ENCODE measurements around the gene GLYATL2. TPM values are rescaled to one million over a fixed set of nuclear protein-coding genes. Genes with fewer than 3 reads are reported as not detected.

GLYATL2 gene
- total and polyA plus RNA-seq, 2 donors (not counting 1 experiment from before 2014, with no cell fraction given) = not detected

- H3K4me1 Mint-ChIP-seq = no peaks in the 10 kb centered on the region
- intact Hi-C loops (cut with micrococcal nuclease) = no loop called here
- CTCF ChIA-PET = no interaction called here
- H3K79me2 ChIP-seq (ENCODE audit: control insufficient read depth, insufficient read depth, low read length) = no peaks in the 10 kb centered on the region
- H3K9me3 Mint-ChIP-seq (ENCODE audit: insufficient read depth) = no peaks in the 10 kb centered on the region
- no peak overlapping the region for H3K4me3 ChIP-seq (ENCODE audit: control extremely low read depth in 1 of 5, extremely low read depth in 1 of 5, insufficient read depth in 1 of 5, low read depth in 2 of 5, low read length in 4 of 5)
- ATAC-seq (ENCODE audit: low read depth) (no peak), DNase-seq (no peak)
- H3K9ac ChIP-seq (ENCODE audit: low read length) = no peak overlapping the region
- no peaks in the 10 kb centered on the region for H3K36me3 ChIP-seq (replicated peaks in 1 of 2; ENCODE audit: control extremely low read depth in 1 of 2, control insufficient read depth in 1 of 2, extremely low read depth in 1 of 2, insufficient read depth in 2 of 2, low read length in 1 of 2)
- no peaks in the 10 kb centered on the region for H3K9me3 ChIP-seq (ENCODE audit: control extremely low read depth in 1 of 3, control insufficient read depth in 2 of 3, insufficient read depth in 1 of 3, low read length in 2 of 3)
- H3K27ac ChIP-seq (ENCODE audit: low read length in 2 of 2) = no peak overlapping the region
- POLR2A ChIA-PET = no interaction called here
- H2AFZ ChIP-seq (ENCODE audit: insufficient read depth, low read depth, low read length, poor library complexity, severe bottlenecking) = no peak overlapping the region
- TF ChIP-seq CTCF (IDR thresholded peaks at IDR 0.05) (no peak), EZH2 (IDR thresholded peaks at IDR 0.05; ENCODE audit: borderline replicate concordance, insufficient read depth, low read depth, low read length, poor library complexity, severe bottlenecking) (no peak)
- no peak overlapping the region for H3K27ac Mint-ChIP-seq
- H3K4me1 ChIP-seq (ENCODE audit: control insufficient read depth in 2 of 2, insufficient read depth in 2 of 2, low read length in 2 of 2) = no peaks in the 10 kb centered on the region
- H3K4me2 ChIP-seq (replicated peaks; ENCODE audit: low read depth, low read length, poor library complexity, severe bottlenecking) = no peak overlapping the region
- H4K20me1 ChIP-seq (ENCODE audit: control insufficient read depth, insufficient read depth, low read length, poor library complexity, severe bottlenecking) = no peaks in the 10 kb centered on the region
- no peak overlapping the region for H3K4me3 Mint-ChIP-seq
- no peaks in the 10 kb centered on the region for H3K27me3 ChIP-seq (replicated peaks in 1 of 4; ENCODE audit: control extremely low read depth in 1 of 4, control insufficient read depth in 3 of 4, insufficient read depth in 4 of 4, low read length in 3 of 4)
- peaks cover 36% of the 10 kb centered on the region for H3K27me3 Mint-ChIP-seq
Measured at GRCh38 chr11:58888579-58888978, 44.1 kb upstream of the GLYATL2 start.

GRCh38 chr11:58887452-58887851 lies 42.9 kb upstream of the GLYATL2 start:
- no peaks in the 10 kb centered on the region for H3K36me3 ChIP-seq (replicated peaks in 1 of 2; ENCODE audit: control extremely low read depth in 1 of 2, control insufficient read depth in 1 of 2, extremely low read depth in 1 of 2, insufficient read depth in 2 of 2, low read length in 1 of 2)
- no peaks in the 10 kb centered on the region for H4K20me1 ChIP-seq (ENCODE audit: control insufficient read depth, insufficient read depth, low read length, poor library complexity, severe bottlenecking)
- Mint-ChIP-seq H3K4me3 (no peak overlapping the region), H3K9me3 (ENCODE audit: insufficient read depth) (no peaks in the 10 kb centered on the region), H3K4me1 (no peaks in the 10 kb centered on the region), H3K27ac (no peak overlapping the region), H3K27me3 (peaks cover 40% of the 10 kb centered on the region)
- WGBS (ENCODE audit: insufficient coverage) = no CpG with 5 or more reads among the region's 1 CpG
- no peak overlapping the region for H3K4me2 ChIP-seq (replicated peaks; ENCODE audit: low read depth, low read length, poor library complexity, severe bottlenecking)
- H3K9me3 ChIP-seq (ENCODE audit: control extremely low read depth in 1 of 3, control insufficient read depth in 2 of 3, insufficient read depth in 1 of 3, low read length in 2 of 3) = no peaks in the 10 kb centered on the region
- ATAC-seq (ENCODE audit: low read depth) = no peak
- intact Hi-C loops (cut with micrococcal nuclease) = no loop called here
- H3K27me3 ChIP-seq (replicated peaks in 1 of 4; ENCODE audit: control extremely low read depth in 1 of 4, control insufficient read depth in 3 of 4, insufficient read depth in 4 of 4, low read length in 3 of 4) = no peaks in the 10 kb centered on the region
- no peaks in the 10 kb centered on the region for H3K79me2 ChIP-seq (ENCODE audit: control insufficient read depth, insufficient read depth, low read length)
- CTCF ChIA-PET = no interaction called here
- H3K4me3 ChIP-seq (ENCODE audit: control extremely low read depth in 1 of 5, extremely low read depth in 1 of 5, insufficient read depth in 1 of 5, low read depth in 2 of 5, low read length in 4 of 5) = no peak overlapping the region
- H3K9ac ChIP-seq (ENCODE audit: low read length) = no peak overlapping the region
- POLR2A ChIA-PET = no interaction called here
- no peak for DNase-seq
- TF ChIP-seq EZH2 (IDR thresholded peaks at IDR 0.05; ENCODE audit: borderline replicate concordance, insufficient read depth, low read depth, low read length, poor library complexity, severe bottlenecking) (no peak), CTCF (IDR thresholded peaks at IDR 0.05) (no peak)
- H3K27ac ChIP-seq (ENCODE audit: low read length in 2 of 2) = no peak overlapping the region
- H3K4me1 ChIP-seq (ENCODE audit: control insufficient read depth in 2 of 2, insufficient read depth in 2 of 2, low read length in 2 of 2) = no peaks in the 10 kb centered on the region
- H2AFZ ChIP-seq (ENCODE audit: insufficient read depth, low read depth, low read length, poor library complexity, severe bottlenecking) = no peak overlapping the region
